ENCODE data around the gene RAB11B. TPM values are rescaled to one million over a fixed set of nuclear protein-coding genes. Genes with fewer than 3 reads are reported as not detected.

RAB11B gene
- total and polyA plus RNA-seq, 9 of the 15 experiments (the other 6 are each of a cell fraction or from before 2014, with no cell fraction given), result 0.74 to 71.0 (median 13.8) TPM

- TF ChIP-seq SRSF1 (IDR thresholded peaks at IDR 0.05; ENCODE audit: low read depth, low read length) (no peak), ZNF395 (CRISPR knock-in tag; IDR thresholded peaks at IDR 0.05) (no peak), ATF2 (CRISPR knock-in tag; IDR thresholded peaks at IDR 0.05) (no peak), ZNF592 (IDR thresholded peaks at IDR 0.05) (no peak), ZEB2 (IDR thresholded peaks at IDR 0.05) (no peak), AFF1 (IDR thresholded peaks at IDR 0.05; ENCODE audit: low read depth in 1 of 2, partially characterized antibody in 2 of 2) (no peak), ZBTB1 (CRISPR knock-in tag; IDR thresholded peaks at IDR 0.05; ENCODE audit: borderline replicate concordance, low read depth) (no peak), HDAC8 (tag; IDR thresholded peaks at IDR 0.05) (no peak), MCM3 (IDR thresholded peaks at IDR 0.05) (no peak), CAMTA2 (CRISPR knock-in tag; conservative IDR thresholded peaks at IDR 0.05) (0 out of 2 replicates have a peak, but pooled peaks have one; percentile 74), HNRNPL (IDR thresholded peaks at IDR 0.05; ENCODE audit: low read depth, low read length) (no peak), BRF2 (IDR thresholded peaks at IDR 0.05; ENCODE audit: borderline replicate concordance, insufficient read depth, insufficient read length) (no peak), TCF7 (IDR thresholded peaks at IDR 0.05; ENCODE audit: borderline replicate concordance) (no peak), RUNX1 (IDR thresholded peaks at IDR 0.05; ENCODE audit: low read depth) (no peak)
Observed at GRCh38 chr19:8412783-8413628, 22.8 kb downstream of the RAB11B start, which contains the start of gene MARCHF2 (continued).

All from K562 (cell line).